Measurements from ENCODE around the gene CYP4V2. TPM values are rescaled to one million over a fixed set of nuclear protein-coding genes. Genes with fewer than 3 reads are reported as not detected.

Gene CYP4V2
- total RNA-seq, result 3.6 and 3.7 TPM in 2 replicates

GRCh38 chr4:186191200-186192065 lies at the start of gene CYP4V2:
Gene CYP4V2 (plus strand): TSS chr4:186191567. CDS start chr4:186191824, 257 bp downstream.

GRCh38 chr4:186227221-186227620 lies 35.9 kb downstream of the CYP4V2 start, which contains the start of gene KLKB1:
Gene KLKB1 (plus strand): TSS chr4:186227507. CDS start chr4:186228196, 689 bp downstream.

Other genes with a start within 250 kb of the CYP4V2 start
- 1.6 and 1.9 TPM in 2 replicates for gene TLR3, start 122.4 kb upstream of the CYP4V2 start, total RNA-seq
- gene FAM149A, start 86.9 kb upstream of the CYP4V2 start, total RNA-seq, result 0.19 and 0.32 TPM in 2 replicates
- 0.06 and 0.16 TPM in 2 replicates for gene KLKB1, start 35.9 kb downstream of the CYP4V2 start, total RNA-seq
- gene F11, start 74.6 kb downstream of the CYP4V2 start, total RNA-seq, result not detected in 2 replicates